GM18909 (cell line): ENCODE results near the gene FARSA.
"Not testable (repeated sequence)": the region's sequence is repeated elsewhere in the genome, so short reads cannot be mapped to it uniquely, and the experiment has no call there.

Experiments
- ATAC-seq: cut with Tn5 transposase; IDR thresholded peaks from one replicate; pipeline ENCODE4 v1.9.1; 2021; ENCODE audit warnings: mild to moderate bottlenecking; ENCODE audit not compliant: unreplicated experiment, poor library complexity

FARSA gene

DNA sequence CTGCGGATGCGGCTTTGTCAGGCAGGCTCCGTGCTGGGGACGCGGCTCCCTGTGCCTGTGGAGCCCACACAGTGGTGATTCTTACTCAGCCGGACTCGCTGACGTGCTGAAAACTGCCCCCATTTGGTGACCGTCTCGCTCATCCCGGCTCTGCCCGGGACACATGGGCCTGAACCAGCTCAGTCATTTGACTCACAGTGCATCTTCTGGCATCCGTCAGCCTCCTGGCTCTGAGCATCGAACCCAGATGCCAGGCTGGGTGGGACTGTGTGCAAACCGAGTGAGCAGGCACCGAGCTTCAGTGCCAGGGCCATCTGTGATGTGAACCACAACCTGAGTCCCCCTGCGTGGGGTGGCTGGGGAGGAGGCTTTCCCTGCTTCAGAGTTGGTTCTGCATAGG is 37.1 kb downstream of the FARSA start:
- ATAC-seq: no peak

DNA sequence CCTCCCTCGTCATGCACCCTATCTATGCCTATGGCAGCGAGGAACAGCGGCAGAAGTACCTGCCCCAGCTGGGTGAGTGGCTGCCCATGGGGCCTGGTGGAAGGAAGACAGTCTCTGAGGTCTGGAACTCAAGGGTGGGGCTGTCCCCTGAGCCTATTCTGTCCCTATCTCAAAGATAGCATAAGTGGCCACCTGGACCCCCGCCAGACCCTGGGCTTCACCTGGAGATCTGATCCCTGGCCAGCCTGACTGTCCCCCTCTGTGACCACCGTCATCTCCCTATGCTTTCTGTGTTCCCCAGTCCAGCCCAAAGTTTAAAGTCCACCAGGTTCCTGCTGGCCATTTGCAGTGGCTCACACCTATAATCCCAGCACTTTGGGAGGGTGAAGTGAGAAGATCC is 39.9 kb downstream of the FARSA start:
- ATAC-seq: no peak

GRCh38 chr19:12891553-12892021 is 41.9 kb downstream of the FARSA start:
- ATAC-seq: no peak

DNA sequence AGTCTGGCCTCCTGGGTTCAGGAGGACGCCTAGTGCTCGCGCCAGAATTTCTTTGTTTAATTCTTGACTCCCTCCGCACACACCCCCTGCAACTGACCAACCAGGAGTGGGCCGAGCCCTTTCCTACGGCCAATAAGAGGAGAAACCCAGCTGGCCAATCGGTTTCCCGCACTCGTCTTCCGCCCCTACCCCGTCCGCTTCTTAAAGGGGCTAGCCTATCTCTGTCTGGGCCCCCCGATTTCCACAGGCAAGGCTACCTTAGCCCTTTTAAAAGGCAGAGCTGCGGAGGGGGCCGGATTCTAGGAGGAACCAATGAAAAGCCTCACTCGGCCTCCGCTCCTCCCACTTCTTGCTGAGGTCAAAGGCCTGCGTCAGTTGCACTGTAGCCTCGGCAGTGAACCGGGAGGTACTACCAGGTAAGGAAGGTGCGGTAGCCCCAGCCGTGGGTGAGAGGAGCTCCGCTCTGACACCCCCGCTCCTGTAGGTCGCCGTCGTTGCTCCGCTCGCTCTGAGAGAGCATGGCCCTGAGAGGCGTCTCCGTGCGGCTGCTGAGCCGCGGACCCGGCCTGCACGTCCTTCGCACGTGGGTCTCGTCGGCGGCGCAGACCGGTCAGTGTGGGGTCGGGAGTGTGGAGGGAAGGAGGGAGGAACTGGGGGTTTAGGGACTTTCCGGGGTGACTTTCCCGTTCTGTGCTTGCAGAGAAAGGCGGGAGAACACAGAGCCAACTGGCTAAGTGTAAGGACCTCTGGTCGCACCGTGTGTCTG is 42.5 kb downstream of the FARSA start, which contains the start of gene GCDH:
GCDH (plus strand) TSS at position 374 of the 766 bp plus-strand sequence; CDS start at position 519, 145 bp downstream.
- peak; percentile 91 for ATAC-seq

- ATAC-seq: not testable (repeated sequence)
These were observed 43.2 kb downstream of the FARSA start for GRCh38 chr19:12890299-12890786.

DNA sequence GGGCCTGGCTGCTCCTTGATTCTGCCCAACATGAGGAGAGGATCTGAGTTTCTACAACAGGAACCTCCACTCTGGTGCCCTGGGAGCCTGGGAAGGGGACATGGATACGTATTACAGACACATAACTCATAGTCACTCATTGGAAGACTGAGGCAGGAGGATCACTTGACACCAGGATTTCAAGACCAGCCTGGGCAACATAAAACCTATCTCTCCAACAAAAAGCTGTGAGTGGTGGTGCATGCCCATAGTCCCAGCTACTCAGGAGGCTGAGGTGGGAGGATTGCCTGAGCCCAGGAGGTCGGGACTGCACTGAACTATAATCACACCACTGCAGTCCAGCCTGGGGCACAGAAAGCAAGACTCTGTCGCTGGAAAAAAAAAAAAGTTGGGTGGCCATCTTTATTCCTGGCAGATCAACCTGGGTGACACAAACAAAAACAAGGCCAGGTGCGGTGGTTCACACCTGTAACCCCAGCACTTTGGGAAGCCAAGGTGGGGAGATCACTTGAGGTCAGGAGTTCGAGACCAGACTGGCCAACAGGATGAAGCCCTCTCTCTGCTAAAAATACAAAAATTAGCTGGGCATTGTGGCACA is 45.4 kb downstream of the FARSA start:
- ATAC-seq: no peak

DNA sequence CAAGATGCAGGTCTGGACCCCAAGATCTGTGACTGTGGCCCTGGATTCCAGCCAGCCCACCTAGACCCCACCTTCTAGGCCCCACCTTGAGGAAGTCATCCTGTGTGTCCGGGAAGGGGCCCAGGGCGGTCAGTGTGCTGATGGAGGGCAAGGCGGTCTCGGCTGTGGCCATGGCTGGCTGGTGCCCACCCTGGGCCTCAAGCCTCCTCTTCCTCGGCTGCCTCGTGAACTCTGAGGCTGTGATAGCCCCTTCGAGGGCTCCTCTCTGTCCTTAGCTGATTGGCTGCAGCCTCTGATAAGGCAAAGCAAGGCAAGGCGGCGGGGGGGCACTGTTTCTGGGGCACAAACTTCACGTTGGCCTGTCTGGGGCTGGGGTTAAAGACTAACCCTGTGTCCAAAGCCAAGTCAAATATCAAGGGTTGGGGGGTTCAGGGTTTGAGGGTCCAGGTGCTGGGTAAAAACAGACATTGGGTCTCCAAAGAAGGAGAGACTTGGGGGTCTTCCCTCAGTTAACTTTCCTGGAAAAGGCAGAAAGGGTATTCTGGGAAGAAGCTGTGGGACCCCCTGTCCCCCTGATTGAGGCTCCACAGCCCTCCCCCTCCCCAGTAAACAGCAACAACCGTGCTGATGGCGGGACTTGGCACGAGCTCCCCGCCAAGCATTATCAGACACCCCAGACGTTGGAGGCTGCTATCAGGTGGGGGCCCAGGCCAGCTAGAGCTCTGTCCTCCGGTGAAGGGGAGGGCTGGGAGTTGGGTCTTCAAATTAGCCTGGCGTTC is 46.4 kb downstream of the FARSA start, which contains the start of gene KLF1:
KLF1 (minus strand) TSS at position 233 of the 779 bp plus-strand sequence; CDS start at position 172, 61 bp downstream.
- ATAC-seq: no peak

DNA sequence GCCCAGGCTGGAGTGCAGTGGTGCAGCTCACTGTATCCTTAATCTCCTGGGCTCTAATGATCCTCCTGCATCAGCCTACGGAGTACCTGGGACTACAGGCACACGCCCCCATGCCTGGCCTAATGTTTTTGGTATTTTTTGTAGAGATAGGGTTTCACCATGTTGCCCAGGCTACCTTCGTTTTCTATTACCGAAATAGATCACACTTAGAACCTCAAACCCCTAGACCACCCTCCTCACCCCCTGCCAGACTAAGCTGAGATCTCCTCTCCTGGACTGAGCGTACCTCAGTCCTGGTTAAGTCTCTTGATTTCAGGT is 46.9 kb downstream of the FARSA start:
- ATAC-seq: no peak

DNA sequence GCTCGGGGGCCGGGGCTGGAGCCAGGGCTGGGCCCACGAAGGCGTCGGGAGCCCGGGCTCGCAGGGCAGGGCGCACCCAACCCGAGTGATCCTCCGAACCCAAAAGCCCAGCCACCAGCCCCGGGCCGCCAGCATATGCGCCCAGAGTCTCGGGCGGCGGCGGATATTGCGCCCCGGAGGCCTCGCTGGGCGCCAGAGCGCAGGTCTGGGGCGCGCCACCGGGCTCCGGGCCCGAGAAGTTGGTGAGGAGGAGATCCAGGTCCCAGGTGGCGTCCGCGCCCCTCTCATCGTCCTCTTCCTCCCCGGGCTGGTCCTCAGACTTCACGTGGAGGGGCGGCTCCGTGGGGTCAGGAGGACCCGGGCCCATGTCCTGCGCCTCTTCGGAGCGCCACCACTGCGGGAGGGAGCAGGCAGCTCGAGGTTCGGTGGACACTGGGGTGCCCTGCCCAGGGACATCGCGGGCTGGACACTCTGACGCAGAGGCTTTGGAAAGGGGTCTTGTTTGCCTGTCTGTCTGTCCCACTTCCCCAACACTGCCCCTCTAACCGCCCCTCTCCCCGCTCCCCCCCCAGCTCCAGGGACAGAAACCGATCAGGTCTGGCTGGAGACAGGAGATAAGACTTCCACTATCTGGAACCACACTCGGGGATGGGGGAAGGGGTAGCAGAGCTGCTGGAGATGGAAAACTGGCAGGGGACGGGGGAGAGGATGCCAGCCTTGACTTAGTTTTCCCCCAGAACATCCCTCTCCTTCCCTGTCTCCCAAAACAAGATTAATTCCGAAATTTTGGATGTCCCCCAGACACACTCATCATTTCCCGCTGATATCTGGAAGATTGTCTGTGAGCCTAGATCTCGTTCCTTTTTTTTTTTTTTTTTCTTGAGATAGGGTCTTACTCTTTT is 47.5 kb downstream of the FARSA start:
- no peak for ATAC-seq

GRCh38 chr19:12884926-12885748 is 48.4 kb downstream of the FARSA start:
- peak; percentile 42 for ATAC-seq

- ATAC-seq: no peak
These were observed 48.9 kb downstream of the FARSA start for GRCh38 chr19:12884627-12884925.

GRCh38 chr19:12884202-12884601 is 49.3 kb downstream of the FARSA start:
- ATAC-seq: no peak

- no peak for ATAC-seq
These were observed 50.9 kb downstream of the FARSA start for GRCh38 chr19:12882589-12882988.

GRCh38 chr19:12881172-12881808 is 52.2 kb downstream of the FARSA start, which contains the start of gene DNASE2:
DNASE2 (minus strand) TSS chr19:12881449; CDS start chr19:12881375, 74 bp downstream.
- ATAC-seq: peak; percentile 78

- ATAC-seq: peak; percentile 17
These were observed 52.9 kb downstream of the FARSA start for GRCh38 chr19:12880551-12881171.

- no peak for ATAC-seq
These were observed 58.4 kb downstream of the FARSA start for GRCh38 chr19:12875086-12875485.

GRCh38 chr19:12873891-12874745 is 59.4 kb downstream of the FARSA start:
- no peak for ATAC-seq
